ENCODE results near the gene ING5.

ING5 gene

GRCh38 chr2:241719093-241719492 lies 17.3 kb downstream of the ING5 start:
- ATAC-seq = no peak

GRCh38 chr2:241720099-241720498 lies 18.3 kb downstream of the ING5 start:
- TF ChIP-seq PATZ1 (CRISPR knock-in tag; IDR thresholded peaks at IDR 0.05; ENCODE audit: borderline replicate concordance) (no peak), ZC3H10 (CRISPR knock-in tag; IDR thresholded peaks at IDR 0.05) (no peak), POU6F1 (CRISPR knock-in tag; IDR thresholded peaks at IDR 0.05; ENCODE audit: borderline replicate concordance, low read depth) (no peak), ZNF8 (CRISPR knock-in tag; IDR thresholded peaks at IDR 0.05) (no peak)

More at GRCh38 chr2:241719093-241719492, 17.3 kb downstream of the ING5 start:
- no peak for TF ChIP-seq BACH2 (CRISPR knock-in tag; IDR thresholded peaks at IDR 0.05; ENCODE audit: borderline replicate concordance)
- no peak for TF ChIP-seq TSHZ2 (CRISPR knock-in tag; IDR thresholded peaks at IDR 0.05)
- TF ChIP-seq CREB5 (CRISPR knock-in tag; IDR thresholded peaks at IDR 0.05; ENCODE audit: low read depth) = no peak
- no peak for TF ChIP-seq ZFP3 (CRISPR knock-in tag; IDR thresholded peaks at IDR 0.05)
- TF ChIP-seq ZC3H10 (CRISPR knock-in tag; IDR thresholded peaks at IDR 0.05) = no peak
- no peak for TF ChIP-seq RARB (CRISPR knock-in tag; IDR thresholded peaks at IDR 0.05)
- TF ChIP-seq OSR1 (CRISPR knock-in tag; IDR thresholded peaks at IDR 0.05) = no peak
- no peak for TF ChIP-seq GLIS3 (CRISPR knock-in tag; IDR thresholded peaks at IDR 0.05)
- no peak for TF ChIP-seq ZNF8 (CRISPR knock-in tag; IDR thresholded peaks at IDR 0.05)
- TF ChIP-seq ARNTL (CRISPR knock-in tag; IDR thresholded peaks at IDR 0.05; ENCODE audit: borderline replicate concordance, low read depth) = no peak
- no peak for TF ChIP-seq TCF4 (CRISPR knock-in tag; IDR thresholded peaks at IDR 0.05; ENCODE audit: borderline replicate concordance)
- no peak for TF ChIP-seq ZNF565 (CRISPR knock-in tag; conservative IDR thresholded peaks at IDR 0.05; ENCODE audit: low read depth)
- TF ChIP-seq CSDC2 (CRISPR knock-in tag; IDR thresholded peaks at IDR 0.05) = no peak
- TF ChIP-seq PATZ1 (CRISPR knock-in tag; IDR thresholded peaks at IDR 0.05; ENCODE audit: borderline replicate concordance) = no peak

GRCh38 chr2:241720560-241720959 lies 18.7 kb downstream of the ING5 start:
- ATAC-seq = no peak
- TF ChIP-seq ZNF70 (CRISPR knock-in tag; IDR thresholded peaks at IDR 0.05) (no peak), ZFP3 (CRISPR knock-in tag; IDR thresholded peaks at IDR 0.05) (no peak), SNAI2 (CRISPR knock-in tag; IDR thresholded peaks at IDR 0.05) (no peak), PATZ1 (CRISPR knock-in tag; IDR thresholded peaks at IDR 0.05; ENCODE audit: borderline replicate concordance) (no peak), TCF4 (CRISPR knock-in tag; IDR thresholded peaks at IDR 0.05; ENCODE audit: borderline replicate concordance) (no peak)

More at GRCh38 chr2:241720099-241720498, 18.3 kb downstream of the ING5 start:
- no peak for ATAC-seq

Measured in SK-N-SH treated with all-trans-retinoic acid at 6 μM for 48 hours (cell line).